ENCODE measurements around the gene MAP6D1. TPM values are rescaled to one million over a fixed set of nuclear protein-coding genes. Genes with fewer than 3 reads are reported as not detected.

Gene MAP6D1
- 0.90 TPM for total RNA-seq (ENCODE audit: unreplicated experiment)
- long read RNA-seq, result 0 reads

DNA sequence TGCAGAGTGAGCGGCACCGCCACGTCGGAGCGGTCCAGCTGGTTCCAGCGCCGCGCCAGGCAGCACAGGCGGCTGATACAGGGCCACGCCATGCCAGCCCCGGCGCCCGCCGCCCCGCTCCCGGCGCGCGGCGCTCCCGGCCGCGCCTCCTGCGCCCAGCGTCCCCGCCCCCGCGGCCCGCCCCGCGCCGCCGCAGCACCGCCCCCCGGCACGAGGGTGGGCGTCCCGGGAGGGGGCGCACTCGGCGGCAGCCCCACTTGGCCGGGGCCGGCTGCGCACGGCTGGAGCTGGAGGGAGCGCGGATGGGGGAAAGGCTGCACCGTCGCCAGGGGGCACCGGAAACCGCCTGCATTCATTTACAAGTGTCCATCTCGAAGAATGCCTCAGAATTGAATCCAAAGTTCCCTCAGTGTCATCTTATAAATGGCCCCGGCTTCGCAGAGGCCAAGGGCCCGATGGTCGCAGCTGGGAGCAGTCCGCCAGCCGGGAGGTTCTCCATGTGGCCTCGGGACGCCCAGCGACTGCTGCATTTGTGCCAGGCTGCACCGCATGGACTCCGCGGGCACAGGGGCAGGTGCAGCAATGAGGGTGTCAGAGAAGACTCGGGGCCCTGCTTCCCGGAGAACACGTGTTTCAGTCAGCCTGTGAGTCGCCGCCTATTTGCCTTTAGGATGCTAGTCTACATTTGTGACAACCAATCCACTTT is at the start of gene MAP6D1:
Gene MAP6D1 (minus strand): TSS at position 122 of the 706 bp plus-strand sequence. CDS start 30 bp downstream, at position 92.
- peaks cover 10% of the 10 kb centered on the region for H3K4me1 Mint-ChIP-seq (ENCODE audit: unreplicated experiment)
- H3K9me3 Mint-ChIP-seq (ENCODE audit: unreplicated experiment), result no peaks in the 10 kb centered on the region
- peaks cover 12% of the 10 kb centered on the region for H3K27me3 Mint-ChIP-seq (ENCODE audit: unreplicated experiment)
- H3K27ac Mint-ChIP-seq (ENCODE audit: unreplicated experiment), result no peak within 1 kb of the TSS
- TF ChIP-seq, protein P1, sequence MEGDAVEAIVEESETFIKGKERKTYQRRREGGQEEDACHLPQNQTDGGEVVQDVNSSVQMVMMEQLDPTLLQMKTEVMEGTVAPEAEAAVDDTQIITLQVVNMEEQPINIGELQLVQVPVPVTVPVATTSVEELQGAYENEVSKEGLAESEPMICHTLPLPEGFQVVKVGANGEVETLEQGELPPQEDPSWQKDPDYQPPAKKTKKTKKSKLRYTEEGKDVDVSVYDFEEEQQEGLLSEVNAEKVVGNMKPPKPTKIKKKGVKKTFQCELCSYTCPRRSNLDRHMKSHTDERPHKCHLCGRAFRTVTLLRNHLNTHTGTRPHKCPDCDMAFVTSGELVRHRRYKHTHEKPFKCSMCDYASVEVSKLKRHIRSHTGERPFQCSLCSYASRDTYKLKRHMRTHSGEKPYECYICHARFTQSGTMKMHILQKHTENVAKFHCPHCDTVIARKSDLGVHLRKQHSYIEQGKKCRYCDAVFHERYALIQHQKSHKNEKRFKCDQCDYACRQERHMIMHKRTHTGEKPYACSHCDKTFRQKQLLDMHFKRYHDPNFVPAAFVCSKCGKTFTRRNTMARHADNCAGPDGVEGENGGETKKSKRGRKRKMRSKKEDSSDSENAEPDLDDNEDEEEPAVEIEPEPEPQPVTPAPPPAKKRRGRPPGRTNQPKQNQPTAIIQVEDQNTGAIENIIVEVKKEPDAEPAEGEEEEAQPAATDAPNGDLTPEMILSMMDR (IDR thresholded peaks at IDR 0.05; ENCODE audit: unreplicated experiment), result no peak
- peak; percentile 52 for DNase-seq (ENCODE audit: low spot score)
- peaks cover 25% of the 10 kb centered on the region for H3K36me3 Mint-ChIP-seq (ENCODE audit: low read depth, unreplicated experiment)
- peak within 1 kb of the TSS; percentile 85 for H3K4me3 Mint-ChIP-seq (ENCODE audit: unreplicated experiment)

DNA sequence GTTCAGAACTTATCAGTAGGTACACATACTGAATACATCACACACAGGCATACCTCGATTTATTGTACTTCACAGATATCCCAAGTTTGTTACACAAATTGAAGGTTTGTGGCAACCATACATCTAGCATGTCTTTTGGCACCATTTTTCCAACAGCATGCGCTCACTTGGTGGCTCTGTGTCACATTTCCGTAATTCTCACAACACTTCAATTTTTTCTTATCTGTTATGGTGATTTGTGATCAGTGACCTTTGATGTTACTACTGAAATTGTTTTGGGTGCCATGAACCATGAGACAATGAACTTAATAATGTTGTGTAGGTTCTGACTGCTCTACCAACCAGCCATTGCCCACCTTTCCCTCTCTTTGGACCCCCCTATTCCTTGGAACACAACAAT is 48.5 kb upstream of the MAP6D1 start:
- no peak overlapping the region for H3K4me3 Mint-ChIP-seq (ENCODE audit: unreplicated experiment)
- H3K27me3 Mint-ChIP-seq (ENCODE audit: unreplicated experiment), result no peaks in the 10 kb centered on the region
- H3K27ac Mint-ChIP-seq (ENCODE audit: unreplicated experiment), result no peak overlapping the region
- peaks cover 3% of the 10 kb centered on the region for H3K36me3 Mint-ChIP-seq (ENCODE audit: low read depth, unreplicated experiment)
- H3K4me1 Mint-ChIP-seq (ENCODE audit: unreplicated experiment), result no peaks in the 10 kb centered on the region
- DNase-seq (ENCODE audit: low spot score), result no peak
- TF ChIP-seq, protein P1 (IDR thresholded peaks at IDR 0.05; ENCODE audit: unreplicated experiment), result no peak
- H3K9me3 Mint-ChIP-seq (ENCODE audit: unreplicated experiment), result no peaks in the 10 kb centered on the region

DNA sequence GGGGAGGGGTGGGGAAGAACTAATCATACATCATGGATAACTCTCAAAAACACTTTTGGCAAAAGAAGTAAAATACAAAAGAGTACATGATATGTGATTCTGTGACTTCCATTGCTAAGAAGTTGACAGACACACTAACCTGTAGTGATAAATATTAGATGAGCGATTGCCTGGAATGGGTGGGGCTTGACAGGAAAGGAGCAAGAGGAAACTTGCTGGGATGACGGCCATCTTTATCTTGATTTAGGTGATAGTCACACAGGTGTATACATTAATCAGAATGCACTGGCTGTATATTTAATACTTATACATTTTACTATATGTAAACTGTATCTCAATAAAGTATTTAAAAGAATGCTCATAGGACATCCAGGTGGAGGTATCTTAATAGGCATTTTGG is 46.2 kb upstream of the MAP6D1 start:
- TF ChIP-seq, protein P1 (IDR thresholded peaks at IDR 0.05; ENCODE audit: unreplicated experiment), result no peak
- no peaks in the 10 kb centered on the region for H3K27me3 Mint-ChIP-seq (ENCODE audit: unreplicated experiment)
- no peak overlapping the region for H3K4me3 Mint-ChIP-seq (ENCODE audit: unreplicated experiment)
- H3K27ac Mint-ChIP-seq (ENCODE audit: unreplicated experiment), result no peak overlapping the region
- no peaks in the 10 kb centered on the region for H3K36me3 Mint-ChIP-seq (ENCODE audit: low read depth, unreplicated experiment)
- DNase-seq (ENCODE audit: low spot score), result no peak
- H3K4me1 Mint-ChIP-seq (ENCODE audit: unreplicated experiment), result no peaks in the 10 kb centered on the region
- no peaks in the 10 kb centered on the region for H3K9me3 Mint-ChIP-seq (ENCODE audit: unreplicated experiment)

DNA sequence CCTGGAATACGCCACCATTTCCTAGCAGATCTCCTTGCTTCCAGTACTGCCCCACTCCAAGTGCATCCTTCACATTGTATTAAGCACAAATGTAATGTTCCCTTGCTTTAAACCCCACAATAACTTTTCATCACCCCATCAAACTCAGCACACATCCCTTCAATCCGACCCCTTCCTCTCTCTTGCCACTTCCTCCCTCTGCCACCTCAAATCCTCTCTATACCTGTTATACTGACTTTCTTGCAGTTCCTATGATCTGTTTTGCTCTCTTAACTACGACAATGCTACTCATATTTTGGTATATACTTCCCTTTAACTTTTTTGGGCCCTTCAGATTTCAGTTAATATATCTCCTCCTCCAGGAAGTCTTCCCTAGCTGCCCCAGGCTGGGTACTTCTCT is 45.2 kb upstream of the MAP6D1 start:
- no peak overlapping the region for H3K27ac Mint-ChIP-seq (ENCODE audit: unreplicated experiment)
- H3K9me3 Mint-ChIP-seq (ENCODE audit: unreplicated experiment), result no peaks in the 10 kb centered on the region

DNA sequence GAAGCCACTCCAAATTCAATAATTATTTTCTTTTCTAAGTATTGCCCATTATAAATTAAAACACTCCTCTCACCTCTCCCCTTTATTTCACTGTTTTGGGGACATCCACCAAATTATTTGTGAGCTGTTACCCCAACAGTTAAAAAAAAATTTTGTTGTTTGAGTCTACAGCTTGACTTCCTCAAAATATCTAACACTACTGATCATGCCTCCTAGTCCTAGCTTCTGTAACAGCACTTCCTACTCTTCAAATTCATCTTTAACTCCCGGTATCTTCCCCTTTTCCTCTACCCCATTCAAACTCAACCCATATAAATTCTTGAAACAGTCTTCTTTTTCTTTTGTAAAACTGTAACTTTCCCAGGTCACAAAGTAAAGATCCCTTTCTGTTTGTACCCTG is 43.4 kb upstream of the MAP6D1 start:
- DNase-seq (ENCODE audit: low spot score), result no peak
- H3K27me3 Mint-ChIP-seq (ENCODE audit: unreplicated experiment), result no peaks in the 10 kb centered on the region
- TF ChIP-seq, protein P1 (IDR thresholded peaks at IDR 0.05; ENCODE audit: unreplicated experiment), result no peak
- peaks cover 11% of the 10 kb centered on the region for H3K36me3 Mint-ChIP-seq (ENCODE audit: low read depth, unreplicated experiment)
- H3K4me1 Mint-ChIP-seq (ENCODE audit: unreplicated experiment), result no peaks in the 10 kb centered on the region
- no peaks in the 10 kb centered on the region for H3K9me3 Mint-ChIP-seq (ENCODE audit: unreplicated experiment)
- H3K27ac Mint-ChIP-seq (ENCODE audit: unreplicated experiment), result no peak overlapping the region
- no peak overlapping the region for H3K4me3 Mint-ChIP-seq (ENCODE audit: unreplicated experiment)

More for the DNA sequence above, 45.2 kb upstream of the MAP6D1 start:
- Mint-ChIP-seq H3K36me3 (ENCODE audit: low read depth, unreplicated experiment) (peaks cover 7% of the 10 kb centered on the region), H3K4me1 (ENCODE audit: unreplicated experiment) (no peaks in the 10 kb centered on the region), H3K4me3 (ENCODE audit: unreplicated experiment) (no peak overlapping the region), H3K27me3 (ENCODE audit: unreplicated experiment) (no peaks in the 10 kb centered on the region)
- TF ChIP-seq, protein P1 (IDR thresholded peaks at IDR 0.05; ENCODE audit: unreplicated experiment), result no peak
- no peak for DNase-seq (ENCODE audit: low spot score)

Measured in endothelial cell (in vitro differentiated cells).